ENCODE results near the gene GLE1. TPM values are rescaled to one million over a fixed set of nuclear protein-coding genes. Genes with fewer than 3 reads are reported as not detected.

Gene GLE1
- polyA plus RNA-seq, 3 donors = 16.0 to 31.2 (median 22.2) TPM

DNA sequence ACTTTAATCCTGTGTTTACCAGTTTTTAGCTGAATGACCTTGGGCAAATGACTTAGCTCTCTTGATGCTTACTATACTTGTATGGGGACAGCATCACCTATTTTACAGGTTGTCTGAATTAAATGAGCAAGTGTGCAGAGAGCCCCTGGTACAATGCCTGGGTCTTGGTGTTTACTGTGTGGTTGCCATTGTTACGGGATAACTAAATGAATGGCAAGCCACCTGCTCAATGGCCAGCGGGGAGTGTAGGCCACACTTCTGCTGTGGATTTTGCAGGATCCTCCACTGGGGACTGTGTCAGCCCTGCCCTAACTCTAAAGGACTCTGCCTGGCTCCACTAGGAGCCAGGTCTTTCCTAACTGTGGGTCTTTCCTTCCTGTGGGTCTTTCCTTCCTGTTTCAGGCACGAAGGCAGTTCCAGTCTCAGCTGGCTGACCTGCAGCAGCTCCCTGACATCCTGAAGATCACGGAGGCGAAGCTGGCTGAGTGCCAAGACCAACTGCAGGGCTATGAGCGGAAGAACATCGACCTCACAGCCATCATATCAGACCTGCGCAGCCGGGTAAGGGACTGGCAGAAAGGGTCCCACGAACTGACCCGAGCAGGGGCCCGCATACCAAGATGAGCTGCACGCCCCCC lies 10.3 kb upstream of the GLE1 start:
- H3K36me3 Mint-ChIP-seq = peaks cover 59 to 82% of the 10 kb centered on the region in 2 donors
- H3K9ac ChIP-seq (ENCODE audit: insufficient read depth, low read length, poor library complexity, severe bottlenecking) = no peak overlapping the region
- H3K4me2 ChIP-seq (replicated peaks; ENCODE audit: extremely low read depth, low read length, poor library complexity, severe bottlenecking) = no peak overlapping the region
- H3K27ac Mint-ChIP-seq = peak overlapping the region in 3 of 7 donors; percentile 10 to 28 (median 26)
- peak; percentile 7 to 33 (median 7) for DNase-seq
- no peaks in the 10 kb centered on the region for H3K27me3 ChIP-seq (ENCODE audit: control insufficient read depth in 2 of 2, insufficient read depth in 2 of 2, low read length in 2 of 2)
- H3K4me3 ChIP-seq (replicated peaks in 1 of 3; ENCODE audit: low read depth in 2 of 3, low read length in 3 of 3) = no peak overlapping the region
- peaks cover 8% of the 10 kb centered on the region in 2 donors for H3K4me1 ChIP-seq (ENCODE audit: control insufficient read depth in 1 of 2, insufficient read depth in 2 of 2, low read length in 2 of 2)
- H4K20me1 ChIP-seq (ENCODE audit: insufficient read depth, low read length) = no peaks in the 10 kb centered on the region
- H3K4me3 Mint-ChIP-seq = no peak overlapping the region
- peaks cover 61 to 89% of the 10 kb centered on the region in 2 donors for H3K36me3 ChIP-seq (replicated peaks in 1 of 2; ENCODE audit: control insufficient read depth in 1 of 2, insufficient read depth in 2 of 2, low read length in 2 of 2)
- no peaks in the 10 kb centered on the region for H3K9me3 Mint-ChIP-seq
- peak overlapping the region in 1 of 2 donors; percentile 21 for H3K27ac ChIP-seq (ENCODE audit: low read depth in 1 of 2, low read length in 2 of 2)
- 0% methylated on average over 11 of the region's 13 CpGs for WGBS (ENCODE audit: insufficient coverage)
- H3K4me1 Mint-ChIP-seq = peaks cover 9% of the 10 kb centered on the region
- intact Hi-C loops (cut with micrococcal nuclease) = no loop called here
- peaks cover 2 to 5% (median 2%) of the 10 kb centered on the region in 3 donors for H3K27me3 Mint-ChIP-seq (ENCODE audit: low read depth in 3 of 3)
- H2AFZ ChIP-seq (ENCODE audit: insufficient read depth, low read depth, low read length, poor library complexity, severe bottlenecking) = no peak overlapping the region
- no peaks in the 10 kb centered on the region for H3K79me2 ChIP-seq (ENCODE audit: insufficient read depth, low read length)
- no peaks in the 10 kb centered on the region for H3K9me3 ChIP-seq (replicated peaks in 1 of 2; ENCODE audit: control insufficient read depth in 1 of 2, insufficient read depth in 1 of 2, low read length in 2 of 2)
- no peak for TF ChIP-seq CTCF (IDR thresholded peaks at IDR 0.05)

- Mint-ChIP-seq H3K9me3 (peaks cover 0 to 1% (median 0%) of the 10 kb centered on the region in 7 donors), H3K27me3 (ENCODE audit: low read depth in 3 of 3) (peaks cover 2 to 5% (median 2%) of the 10 kb centered on the region in 3 donors), H3K4me3 (no peak overlapping the region), H3K36me3 (peaks cover 59 to 83% of the 10 kb centered on the region in 2 donors), H3K27ac (peak overlapping the region in 1 of 7 donors; percentile 76), H3K4me1 (peaks cover 9% of the 10 kb centered on the region)
- no peak overlapping the region for H3K9ac ChIP-seq (ENCODE audit: insufficient read depth, low read length, poor library complexity, severe bottlenecking)
- H3K4me3 ChIP-seq (replicated peaks in 1 of 3; ENCODE audit: low read depth in 2 of 3, low read length in 3 of 3) = no peak overlapping the region
- DNase-seq = no peak
- H3K9me3 ChIP-seq (replicated peaks in 1 of 2; ENCODE audit: control insufficient read depth in 1 of 2, insufficient read depth in 1 of 2, low read length in 2 of 2) = no peaks in the 10 kb centered on the region
- no peaks in the 10 kb centered on the region for H3K79me2 ChIP-seq (ENCODE audit: insufficient read depth, low read length)
- no peaks in the 10 kb centered on the region for H4K20me1 ChIP-seq (ENCODE audit: insufficient read depth, low read length)
- H2AFZ ChIP-seq (ENCODE audit: insufficient read depth, low read depth, low read length, poor library complexity, severe bottlenecking) = no peak overlapping the region
- H3K4me1 ChIP-seq (ENCODE audit: control insufficient read depth in 1 of 2, insufficient read depth in 2 of 2, low read length in 2 of 2) = peaks cover 8% of the 10 kb centered on the region in 2 donors
- TF ChIP-seq CTCF (IDR thresholded peaks at IDR 0.05) = no peak
- H3K27me3 ChIP-seq (ENCODE audit: control insufficient read depth in 2 of 2, insufficient read depth in 2 of 2, low read length in 2 of 2) = no peaks in the 10 kb centered on the region
- H3K36me3 ChIP-seq (replicated peaks in 1 of 2; ENCODE audit: control insufficient read depth in 1 of 2, insufficient read depth in 2 of 2, low read length in 2 of 2) = peaks cover 60 to 89% of the 10 kb centered on the region in 2 donors
- intact Hi-C loops (cut with micrococcal nuclease) = no loop called here
- WGBS (ENCODE audit: insufficient coverage) = 21% methylated on average over 3 of the region's 5 CpGs
- no peak overlapping the region for H3K27ac ChIP-seq (ENCODE audit: low read depth in 1 of 2, low read length in 2 of 2)
- H3K4me2 ChIP-seq (replicated peaks; ENCODE audit: extremely low read depth, low read length, poor library complexity, severe bottlenecking) = no peak overlapping the region
Measured at GRCh38 chr9:128494746-128495129, 9.8 kb upstream of the GLE1 start.

Data from CD14-positive monocyte (primary cell).